Glomerular endothelial cell (primary cell): ENCODE data around the gene CEBPE. TPM values are rescaled to one million over a fixed set of nuclear protein-coding genes. Genes with fewer than 3 reads are reported as not detected.

Experiments
- DNase-seq: peaks from one replicate; pipeline ENCODE4 v3.0.0-alpha.2; 2011; ENCODE audit warnings: low read depth, low spot score; ENCODE audit errors: extremely low read depth
- total RNA-seq: library from RNA; depleted of rRNA; stranded (reverse); fragments of >200 nt; gene quantifications from 2 replicates; pipeline ENCODE4 v1.2.3, GENCODE V29; 2015

CEBPE gene
- total RNA-seq, result not detected in 2 replicates

- DNase-seq, result no peak
These were observed at the start of gene CEBPE for GRCh38 chr14:23118506-23119362. TSS of gene CEBPE (minus strand) at chr14:23119255. CDS start at chr14:23119091, 164 bp downstream.

GRCh38 chr14:23168246-23168645 lies 49.2 kb upstream of the CEBPE start:
- no peak for DNase-seq

- no peak for DNase-seq
These were observed 48.2 kb upstream of the CEBPE start for GRCh38 chr14:23167116-23167847.

- no peak for DNase-seq
These were observed 45.9 kb upstream of the CEBPE start for GRCh38 chr14:23164949-23165348.

- no peak for DNase-seq
These were observed 45.2 kb upstream of the CEBPE start for GRCh38 chr14:23164250-23164649.

- DNase-seq, result no peak
These were observed 44.8 kb upstream of the CEBPE start for GRCh38 chr14:23163830-23164229.

- DNase-seq, result no peak
These were observed 43.7 kb upstream of the CEBPE start for GRCh38 chr14:23162800-23163199.

- no peak for DNase-seq
These were observed 43.0 kb upstream of the CEBPE start for GRCh38 chr14:23162005-23162404.

DNA sequence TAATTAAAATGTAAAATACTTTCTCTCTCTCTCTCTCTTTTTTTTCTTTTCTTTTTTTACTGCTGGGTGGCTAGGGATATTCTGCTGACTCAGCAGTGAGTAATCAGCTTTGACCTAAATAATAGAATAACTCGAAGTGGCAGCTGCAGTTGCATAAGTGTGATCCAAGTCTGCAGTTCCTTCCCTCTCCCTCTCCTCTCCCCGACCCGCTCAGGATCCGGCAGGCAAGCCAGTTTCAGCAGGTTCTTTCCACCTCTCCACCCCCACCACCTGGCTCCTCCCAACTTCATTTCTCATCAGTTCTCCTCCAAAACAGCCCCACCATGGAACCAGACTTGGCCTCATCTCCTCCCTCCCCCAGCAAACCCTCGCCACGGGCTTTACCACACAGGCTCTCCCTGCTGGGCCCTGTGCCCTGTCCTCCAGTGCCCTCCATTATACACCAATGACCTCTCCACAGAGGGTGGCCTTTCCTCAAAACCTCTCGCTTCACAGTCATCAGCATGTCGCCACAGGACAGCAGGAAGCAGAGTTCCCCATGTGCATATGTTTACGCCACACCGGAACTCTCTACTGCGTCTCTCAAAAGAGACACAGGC lies 42.0 kb upstream of the CEBPE start:
- no peak for DNase-seq

DNA sequence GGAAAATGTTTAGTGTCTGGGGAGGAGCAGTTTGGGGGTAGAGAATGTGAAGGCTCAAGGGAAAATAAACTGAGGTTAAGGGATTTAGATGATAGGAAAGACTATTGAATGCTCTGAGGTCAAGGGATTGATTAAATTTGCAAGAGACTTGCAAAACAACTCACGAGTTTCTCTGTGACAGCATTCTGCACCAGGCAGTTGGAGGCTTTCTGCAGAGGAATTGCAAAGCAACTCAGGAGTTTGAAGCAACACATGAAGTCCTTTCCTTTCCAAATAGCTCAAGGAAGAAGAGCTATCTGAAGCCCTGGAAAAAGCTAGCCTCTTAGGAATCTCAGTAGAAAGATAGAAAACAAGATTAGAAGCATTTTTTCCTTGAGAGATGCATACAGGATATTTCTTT lies 40.5 kb upstream of the CEBPE start:
- DNase-seq, result no peak

DNA sequence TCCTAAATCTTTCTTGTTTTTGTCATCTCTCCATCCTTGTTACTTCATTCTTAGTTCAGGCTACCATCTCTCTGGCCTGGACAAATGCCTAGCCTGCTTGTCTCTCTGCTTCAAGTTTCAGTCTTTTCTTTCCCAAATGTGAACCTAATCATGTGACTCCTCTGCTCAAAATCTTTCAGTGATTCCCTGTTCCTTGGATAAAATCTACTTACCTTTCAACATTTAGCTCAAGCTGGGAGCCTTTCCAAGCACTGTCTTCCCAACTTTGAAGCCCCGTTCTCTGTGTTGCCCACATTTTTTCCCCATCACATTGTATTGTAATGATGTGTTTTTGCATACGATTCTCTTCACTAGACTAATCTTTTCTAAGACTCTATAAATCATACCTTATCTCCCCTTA lies 39.7 kb upstream of the CEBPE start:
- DNase-seq, result no peak

GRCh38 chr14:23154964-23155587 lies 36.0 kb upstream of the CEBPE start:
- DNase-seq, result no peak

- DNase-seq, result no peak
These were observed 35.1 kb upstream of the CEBPE start for GRCh38 chr14:23153851-23154796.

DNA sequence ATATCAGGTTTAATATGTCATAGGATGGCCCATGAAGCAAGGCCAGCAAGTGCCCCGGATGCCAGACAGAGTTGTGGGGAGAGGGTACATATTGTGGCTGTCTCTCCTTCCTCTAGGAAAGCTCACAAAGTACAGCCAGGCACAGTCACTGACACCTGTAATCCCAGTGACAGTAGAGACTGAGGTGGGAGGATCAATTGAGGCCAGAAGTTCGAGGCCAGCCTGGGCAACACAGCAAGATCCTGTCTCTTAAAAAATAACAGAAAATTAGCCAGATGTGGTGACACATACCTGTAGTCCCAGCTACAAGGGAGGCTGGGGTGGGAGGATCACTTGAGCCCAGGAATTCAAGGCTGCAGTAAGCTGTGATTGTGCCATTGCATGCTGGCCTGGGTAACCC lies 32.3 kb upstream of the CEBPE start:
- DNase-seq, result no peak

GRCh38 chr14:23149745-23150144 lies 30.7 kb upstream of the CEBPE start:
- DNase-seq, result no peak

DNA sequence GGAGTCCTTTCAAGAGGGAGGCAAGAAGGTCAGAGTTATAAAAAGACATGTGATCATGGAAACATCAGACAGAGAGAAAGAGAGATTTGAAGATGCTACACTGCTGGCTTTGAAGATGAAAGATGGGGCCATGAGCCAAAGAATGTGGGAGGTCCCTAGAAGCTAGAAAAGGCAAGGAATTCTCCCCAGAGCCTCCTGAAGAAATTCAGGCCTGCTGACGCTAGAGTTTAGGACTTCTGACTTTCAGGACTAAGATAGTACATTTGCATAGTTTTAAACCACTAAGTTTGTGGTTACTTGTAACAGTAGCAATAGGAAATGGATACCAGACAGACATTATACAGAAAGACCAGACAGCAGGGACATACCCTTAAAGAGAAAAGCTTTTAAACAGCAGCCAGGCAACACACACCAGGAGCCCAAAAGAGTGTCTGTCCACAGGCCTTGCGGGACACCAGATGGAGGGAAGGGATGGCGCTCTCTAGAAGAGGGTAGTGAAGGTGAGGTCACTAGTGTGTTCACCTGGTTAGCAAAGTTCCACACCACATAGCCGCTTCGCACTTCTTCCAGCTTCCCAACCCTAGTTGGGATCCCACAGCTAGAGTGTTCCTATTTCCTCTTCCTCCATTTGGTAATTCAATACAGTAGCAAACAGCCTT lies 29.7 kb upstream of the CEBPE start:
- no peak for DNase-seq

DNA sequence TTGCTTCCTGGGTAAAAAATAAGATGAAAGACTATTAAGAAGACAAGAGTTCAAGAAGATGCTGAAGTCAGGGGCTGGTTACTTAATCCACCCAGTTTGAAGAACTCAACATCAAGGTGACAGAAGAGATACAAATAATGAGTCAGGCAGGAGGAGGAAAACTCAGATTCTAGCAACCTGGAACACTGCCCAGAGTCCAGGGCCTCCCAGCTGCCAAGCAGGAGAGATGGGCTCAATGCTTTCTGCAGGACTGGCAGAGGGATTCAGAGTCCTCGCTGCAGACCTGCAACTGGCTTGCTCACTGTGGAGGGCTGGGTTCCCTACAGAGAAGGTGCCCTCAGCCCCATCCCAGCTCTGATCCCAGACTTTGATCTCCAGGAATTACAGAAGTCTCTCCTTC lies 28.6 kb upstream of the CEBPE start:
- DNase-seq, result no peak

DNA sequence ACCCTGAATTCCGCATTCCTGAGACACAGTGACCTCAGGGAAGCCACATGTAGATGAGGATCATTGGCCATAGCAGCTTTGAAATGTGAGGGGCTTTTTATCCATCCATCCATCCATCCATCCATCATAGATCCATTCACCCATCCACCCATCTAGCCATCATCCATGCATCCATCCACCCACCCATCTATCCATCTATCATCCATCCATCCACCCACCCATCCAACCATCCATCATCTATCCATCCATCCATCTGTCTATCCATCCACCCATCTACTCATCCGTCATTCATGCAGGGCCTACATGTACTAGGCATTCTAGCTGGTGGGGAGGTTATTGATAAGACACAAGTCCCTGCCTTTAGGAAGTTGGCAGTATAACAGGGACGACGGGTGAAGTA lies 27.9 kb upstream of the CEBPE start:
- DNase-seq, result no peak

DNA sequence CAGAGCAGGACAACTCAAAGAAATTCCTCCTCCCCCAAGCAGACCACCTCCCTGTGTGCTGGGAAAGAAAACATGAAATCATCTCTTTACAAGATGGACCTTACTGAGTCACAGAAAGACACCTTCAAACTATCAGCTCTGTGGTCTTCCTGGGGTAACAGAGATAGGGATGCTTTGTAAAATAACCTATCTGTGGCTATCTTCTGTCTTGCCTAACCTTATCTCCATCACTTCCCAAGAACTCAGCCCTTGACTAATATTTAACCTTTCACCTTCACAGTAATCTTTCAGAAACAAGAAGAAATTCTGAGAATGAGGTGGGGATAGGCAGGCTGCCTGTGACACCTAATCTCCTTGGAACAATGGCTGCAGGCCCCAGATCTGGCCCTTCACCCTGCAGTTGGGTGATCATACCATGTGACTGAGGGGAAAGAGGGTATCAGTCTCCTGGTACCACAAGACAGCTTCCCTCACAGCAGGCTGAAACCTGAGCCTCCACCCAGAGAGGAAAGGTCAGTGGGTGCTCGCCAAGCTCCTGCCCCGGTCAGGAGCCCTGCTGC lies 27.4 kb upstream of the CEBPE start:
- no peak for DNase-seq
